Activated CD4-positive, alpha-beta T cell treated with anti-CD3 and anti-CD28 coated beads, Interleukin-2, amount 10 ng/mL, durations not matched to agents 24 days and 14 days (primary cell): Measurements from ENCODE around the gene MEF2B. TPM values are rescaled to one million over a fixed set of nuclear protein-coding genes. Genes with fewer than 3 reads are reported as not detected.
A peak's percentile ranks its signal among the peaks of the same experiment; 100 is the strongest.
"Not testable (repeated sequence)": the region's sequence is repeated elsewhere in the genome, so short reads cannot be mapped to it uniquely, and the experiment has no call there.

ENCODE experiments used
- DNase-seq: peaks from one replicate; pipeline ENCODE4 v3.0.0; 2022
- H3K27ac Mint-ChIP-seq: one replicate; pipeline ENCODE4 v1.8.0; 2022; ENCODE audit warnings: mild to moderate bottlenecking, mixed read lengths
- H3K27me3 Mint-ChIP-seq: one replicate; pipeline ENCODE4 v1.8.0; 2022; ENCODE audit warnings: mixed read lengths
- H3K36me3 Mint-ChIP-seq: one replicate; pipeline ENCODE4 v1.8.0; 2022; ENCODE audit warnings: low read depth, mild to moderate bottlenecking, mixed read lengths
- H3K4me1 Mint-ChIP-seq: one replicate; pipeline ENCODE4 v1.8.0; 2021; ENCODE audit warnings: mixed read lengths
- H3K4me3 Mint-ChIP-seq: one replicate; pipeline ENCODE4 v1.8.0; 2022; ENCODE audit warnings: mild to moderate bottlenecking, moderate library complexity, mixed read lengths
- H3K9me3 Mint-ChIP-seq: one replicate; pipeline ENCODE4 v1.8.0; 2021; ENCODE audit warnings: mixed read lengths
- intact Hi-C: fragments of 100-400 bp; cut with micrococcal nuclease; formaldehyde crosslinking; loops from one replicate; pipeline ENCODE4 v1.15.1; 2023
- total RNA-seq: library from RNA; stranded (reverse); gene quantifications from 2 replicates; pipeline ENCODE4 v1.2.3, GENCODE V29; 2022

The MEF2B gene
- total RNA-seq, 1 donor from 2014 or later: 2.9 TPM

GRCh38 chr19:19181488-19181998 is 11.5 kb upstream of the MEF2B start:
- Mint-ChIP-seq H3K9me3 (peaks cover 6% of the 10 kb centered on the region), H3K36me3 (peaks cover 36% of the 10 kb centered on the region), H3K4me3 (no peak overlapping the region), H3K27ac (no peak overlapping the region), H3K4me1 (peaks cover 5% of the 10 kb centered on the region), H3K27me3 (no peaks in the 10 kb centered on the region)
- DNase-seq: no peak
- intact Hi-C loops: no loop called here

DNA sequence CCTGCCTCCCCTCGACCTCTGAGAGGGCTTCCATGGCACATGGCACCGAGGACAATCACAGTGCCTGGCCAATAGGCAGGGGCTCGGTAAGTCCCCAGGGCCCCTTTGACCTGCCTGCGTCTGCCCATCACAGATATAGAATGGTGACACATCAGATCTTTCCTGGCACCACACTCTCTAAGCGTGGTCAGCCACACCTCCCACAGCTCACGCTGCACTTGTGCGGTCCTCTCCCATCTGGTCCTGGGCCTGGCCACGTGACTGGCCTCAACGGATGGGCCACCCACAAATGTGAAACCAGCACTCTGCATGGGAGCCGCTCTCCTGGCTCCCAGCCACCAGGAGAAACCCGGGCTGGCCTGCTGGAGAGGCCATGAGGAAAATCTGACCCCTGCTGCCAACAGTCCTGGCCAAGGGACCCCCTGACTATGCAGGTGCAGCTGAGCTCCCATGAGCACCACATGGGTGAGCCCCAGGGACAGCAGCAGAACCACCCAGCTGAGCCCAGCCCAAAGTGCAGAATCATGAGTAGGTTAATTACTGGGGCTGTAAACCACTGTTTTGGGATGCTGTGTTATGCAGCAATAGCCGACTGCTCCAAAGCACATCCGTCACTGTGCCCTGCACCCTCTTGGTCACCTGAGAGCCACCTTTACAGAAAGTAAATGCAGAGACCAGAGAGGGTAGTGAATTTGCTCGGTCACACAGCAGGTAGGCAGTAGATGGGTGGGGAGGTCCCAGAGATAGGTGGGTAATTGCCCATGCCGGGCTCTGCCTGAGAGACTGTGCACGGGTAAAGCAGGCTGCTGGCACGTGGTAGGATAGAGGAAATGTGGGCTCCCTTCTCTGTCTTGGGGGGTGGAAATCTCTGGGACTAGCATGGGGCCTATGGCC is 9.7 kb upstream of the MEF2B start:
- H3K27ac Mint-ChIP-seq: no peak overlapping the region
- no peaks in the 10 kb centered on the region for H3K9me3 Mint-ChIP-seq
- peaks cover 31% of the 10 kb centered on the region for H3K36me3 Mint-ChIP-seq
- no peak overlapping the region for H3K4me3 Mint-ChIP-seq
- no peaks in the 10 kb centered on the region for H3K4me1 Mint-ChIP-seq
- H3K27me3 Mint-ChIP-seq: no peaks in the 10 kb centered on the region
- no peak for DNase-seq
- intact Hi-C loops: no loop called here

GRCh38 chr19:19176950-19177349 is 6.9 kb upstream of the MEF2B start:
- Mint-ChIP-seq H3K9me3 (no peaks in the 10 kb centered on the region), H3K4me3 (no peak overlapping the region), H3K4me1 (no peaks in the 10 kb centered on the region), H3K36me3 (peaks cover 21% of the 10 kb centered on the region), H3K27me3 (no peaks in the 10 kb centered on the region), H3K27ac (no peak overlapping the region)
- DNase-seq: no peak
- intact Hi-C loops: no loop called here

DNA sequence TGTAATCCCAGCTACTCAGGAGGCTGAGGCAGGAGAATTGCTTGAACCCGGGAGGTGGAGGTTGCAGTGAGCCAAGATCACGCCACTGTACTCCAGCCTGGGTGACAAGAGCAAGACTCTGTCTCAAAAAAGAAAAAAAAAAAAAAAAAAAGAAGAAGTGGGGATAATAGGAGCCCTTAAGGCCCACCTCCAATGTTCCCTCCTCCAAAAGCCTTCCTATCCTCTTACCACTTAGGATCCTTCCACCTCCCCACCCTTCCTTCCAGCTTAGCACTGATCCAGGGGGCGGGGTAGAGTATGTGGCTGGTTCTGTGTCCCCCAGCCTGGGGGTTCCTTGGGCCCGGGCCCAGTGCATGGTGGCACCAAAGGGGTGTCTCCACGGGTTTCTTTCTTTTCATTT is 3.2 kb upstream of the MEF2B start:
- H3K9me3 Mint-ChIP-seq, H3K27me3 Mint-ChIP-seq, H3K27ac Mint-ChIP-seq, intact Hi-C loops, H3K4me3 Mint-ChIP-seq, DNase-seq: not testable (repeated sequence)
- H3K36me3 Mint-ChIP-seq: peaks cover 11% of the 10 kb centered on the region
- peaks cover 12% of the 10 kb centered on the region for H3K4me1 Mint-ChIP-seq

GRCh38 chr19:19171821-19172532 is 1.9 kb upstream of the MEF2B start:
- H3K4me1 Mint-ChIP-seq: peaks cover 12% of the 10 kb centered on the region
- intact Hi-C loops: no loop called here
- H3K27ac Mint-ChIP-seq: no peak overlapping the region
- peaks cover 4% of the 10 kb centered on the region for H3K27me3 Mint-ChIP-seq
- no peaks in the 10 kb centered on the region for H3K9me3 Mint-ChIP-seq
- peaks cover 9% of the 10 kb centered on the region for H3K36me3 Mint-ChIP-seq
- H3K4me3 Mint-ChIP-seq: no peak overlapping the region
- no peak for DNase-seq

GRCh38 chr19:19170873-19171672 is 1.0 kb upstream of the MEF2B start:
- Mint-ChIP-seq H3K36me3 (peaks cover 4% of the 10 kb centered on the region), H3K4me1 (peaks cover 12% of the 10 kb centered on the region), H3K9me3 (no peaks in the 10 kb centered on the region), H3K27ac (no peak overlapping the region), H3K27me3 (peaks cover 4% of the 10 kb centered on the region), H3K4me3 (peak overlapping the region; percentile 43)
- intact Hi-C loops: no loop called here
- no peak for DNase-seq

DNA sequence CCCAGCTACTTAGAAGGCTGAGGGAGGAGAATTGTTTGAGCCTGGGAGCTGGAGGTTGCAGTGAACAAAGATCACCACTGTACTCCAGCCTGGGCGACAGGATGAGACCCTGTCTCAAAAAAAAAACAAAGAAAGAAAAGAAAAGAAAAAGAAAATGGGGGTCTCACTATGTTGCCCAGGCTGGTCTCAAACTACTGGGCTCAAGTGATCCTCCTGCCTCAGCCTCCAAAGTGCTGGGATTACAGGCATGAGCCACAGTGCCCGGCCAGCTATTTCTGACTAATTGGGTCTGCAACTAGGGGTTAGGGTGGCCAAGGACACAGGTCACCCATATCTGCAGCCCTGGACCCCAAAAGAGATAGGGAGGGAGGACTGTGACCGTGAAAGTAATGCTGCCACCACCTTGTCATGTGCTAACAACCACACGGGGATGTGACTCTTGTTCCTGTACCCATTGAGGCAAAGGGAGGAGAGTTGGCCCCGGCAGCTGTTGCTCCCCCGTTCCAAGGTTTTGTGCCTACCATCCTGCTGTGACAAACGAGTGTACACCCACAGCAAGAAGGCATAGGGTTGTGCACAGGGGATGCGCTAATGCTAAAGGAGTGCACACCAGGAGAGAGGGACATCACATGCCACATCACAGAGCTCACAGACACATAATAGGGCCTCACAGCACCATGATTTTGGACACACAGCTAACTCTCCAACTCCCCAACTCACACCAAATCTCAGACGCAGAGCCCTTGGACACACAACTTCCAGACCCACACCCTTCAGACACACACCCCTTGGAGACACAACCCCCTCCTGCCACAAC is 619 bp downstream of the MEF2B start:
- Mint-ChIP-seq H3K36me3 (peaks cover 4% of the 10 kb centered on the region), H3K4me3 (peak overlapping the region; percentile 43), H3K9me3 (no peaks in the 10 kb centered on the region), H3K27ac (no peak overlapping the region), H3K4me1 (peaks cover 12% of the 10 kb centered on the region), H3K27me3 (peaks cover 4% of the 10 kb centered on the region)
- DNase-seq: no peak
- intact Hi-C loops: no loop called here

DNA sequence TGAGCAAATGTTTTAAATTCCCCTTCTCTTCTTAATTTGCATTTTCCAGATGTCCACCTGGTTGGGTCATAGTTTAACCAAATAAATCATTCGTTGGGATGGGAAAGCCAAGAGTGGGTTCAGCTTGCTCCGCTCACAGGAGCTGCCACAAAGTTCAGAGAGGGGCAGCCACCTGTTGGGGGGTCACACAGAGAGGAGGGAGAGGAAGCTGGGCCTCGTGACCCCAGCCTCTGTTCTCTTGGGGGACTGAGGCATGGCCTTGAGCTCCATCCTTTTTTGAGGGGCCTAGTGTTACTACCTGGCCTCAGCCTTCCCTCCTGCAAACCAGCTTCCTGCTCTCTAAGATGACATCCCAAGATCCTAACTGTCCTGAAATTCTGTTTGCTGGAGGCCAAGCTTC is 2.5 kb downstream of the MEF2B start:
- Mint-ChIP-seq H3K4me3 (no peak overlapping the region), H3K9me3 (no peaks in the 10 kb centered on the region), H3K27me3 (peaks cover 4% of the 10 kb centered on the region), H3K4me1 (peaks cover 12% of the 10 kb centered on the region), H3K36me3 (peaks cover 4% of the 10 kb centered on the region), H3K27ac (no peak overlapping the region)
- intact Hi-C loops: no loop called here
- no peak for DNase-seq

DNA sequence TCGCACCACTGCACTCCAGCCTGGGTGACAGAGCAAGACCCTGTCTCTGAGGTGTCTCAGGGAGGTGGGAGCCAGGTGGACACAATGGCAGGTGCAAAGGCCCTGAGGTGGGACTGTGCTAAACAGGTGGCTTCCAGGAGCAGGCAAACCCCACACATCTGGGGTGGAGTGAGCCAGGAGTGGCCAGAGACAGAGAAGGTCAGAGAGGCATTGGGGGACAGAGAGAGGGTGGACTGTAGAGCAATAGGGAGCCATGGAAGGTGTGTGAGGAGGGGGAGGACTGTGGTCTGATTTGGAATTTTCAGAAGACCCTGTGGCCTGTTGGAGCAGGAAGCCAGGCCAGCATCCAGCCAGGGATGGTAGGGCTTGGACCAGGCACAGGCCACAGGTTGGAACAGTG is 4.7 kb downstream of the MEF2B start:
- Mint-ChIP-seq H3K4me3 (no peak overlapping the region), H3K4me1 (peaks cover 5% of the 10 kb centered on the region), H3K9me3 (no peaks in the 10 kb centered on the region), H3K36me3 (peaks cover 2% of the 10 kb centered on the region), H3K27ac (no peak overlapping the region), H3K27me3 (no peaks in the 10 kb centered on the region)
- intact Hi-C loops: no loop called here
- DNase-seq: no peak

DNA sequence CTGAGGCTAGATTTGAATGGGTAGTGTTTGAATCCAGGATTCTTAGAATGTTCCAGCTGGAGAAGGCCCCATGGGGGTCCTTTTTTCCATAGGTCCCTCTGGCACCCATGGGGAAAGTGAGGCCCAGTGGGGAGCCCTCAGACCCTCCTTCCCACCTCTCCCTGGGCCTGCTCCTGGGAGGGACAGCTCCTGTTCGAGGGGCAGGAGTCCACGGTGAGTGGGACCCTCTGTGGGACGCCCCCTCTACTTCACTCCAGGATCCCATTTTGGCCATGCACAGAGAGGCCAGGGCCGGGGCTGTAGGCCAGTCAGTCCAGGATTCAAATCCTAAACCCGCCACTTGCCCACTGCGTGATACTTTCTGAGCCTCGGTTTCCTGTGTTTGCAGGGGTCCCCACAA is 7.6 kb downstream of the MEF2B start:
- Mint-ChIP-seq H3K27ac (no peak overlapping the region), H3K9me3 (no peaks in the 10 kb centered on the region), H3K4me3 (no peak overlapping the region), H3K36me3 (peaks cover 2% of the 10 kb centered on the region), H3K4me1 (peaks cover 2% of the 10 kb centered on the region), H3K27me3 (no peaks in the 10 kb centered on the region)
- intact Hi-C loops: no loop called here
- no peak for DNase-seq

- H3K27me3 Mint-ChIP-seq: no peaks in the 10 kb centered on the region
- intact Hi-C loops: no loop called here
- no peak overlapping the region for H3K4me3 Mint-ChIP-seq
- no peak for DNase-seq
- peaks cover 8% of the 10 kb centered on the region for H3K36me3 Mint-ChIP-seq
- H3K27ac Mint-ChIP-seq: no peak overlapping the region
- peaks cover 2% of the 10 kb centered on the region for H3K4me1 Mint-ChIP-seq
- H3K9me3 Mint-ChIP-seq: no peaks in the 10 kb centered on the region
Measured at GRCh38 chr19:19160461-19161035, 9.5 kb downstream of the MEF2B start.

GRCh38 chr19:19159534-19159933 is 10.5 kb downstream of the MEF2B start:
- H3K27ac Mint-ChIP-seq: no peak overlapping the region
- no peaks in the 10 kb centered on the region for H3K27me3 Mint-ChIP-seq
- intact Hi-C loops: no loop called here
- peaks cover 9% of the 10 kb centered on the region for H3K36me3 Mint-ChIP-seq
- DNase-seq: no peak
- H3K4me1 Mint-ChIP-seq: peaks cover 2% of the 10 kb centered on the region
- H3K9me3 Mint-ChIP-seq: no peaks in the 10 kb centered on the region
- no peak overlapping the region for H3K4me3 Mint-ChIP-seq

GRCh38 chr19:19157808-19158207 is 12.3 kb downstream of the MEF2B start:
- no peaks in the 10 kb centered on the region for H3K9me3 Mint-ChIP-seq
- no peak overlapping the region for H3K27ac Mint-ChIP-seq
- DNase-seq: no peak
- H3K4me3 Mint-ChIP-seq: no peak overlapping the region
- peaks cover 2% of the 10 kb centered on the region for H3K4me1 Mint-ChIP-seq
- H3K27me3 Mint-ChIP-seq: no peaks in the 10 kb centered on the region
- peaks cover 9% of the 10 kb centered on the region for H3K36me3 Mint-ChIP-seq
- intact Hi-C loops: no loop called here
